Coronary artery (tissue), 2 donors: ENCODE results near the gene OCA2.

ENCODE experiments used
- DNase-seq: peaks from one replicate; pipeline ENCODE4 v3.0.0-alpha.2; 2017; ENCODE audit warnings: low spot score
- H3K27ac ChIP-seq, 2 donors: fragments of 200-600 bp; sonication (generic); one replicate each; pipeline ENCODE4 v1.5.1; 2016 to 2019
- H3K4me3 ChIP-seq: fragments of 200-600 bp; sonication (generic); 2 replicates; pipeline ENCODE4 v1.5.1; 2016; ENCODE audit warnings: mild to moderate bottlenecking, moderate library complexity
- CTCF ChIP-seq: fragments of 200-600 bp; sonication (generic); IDR thresholded peaks from one replicate; pipeline ENCODE4 v1.5.1; 2019; ENCODE audit warnings: antibody characterized with exemption

The OCA2 gene

GRCh38 chr15:28019594-28020309 lies 79.4 kb downstream of the OCA2 start:
- Histone ChIP-seq H3K4me3 (no peak overlapping the region), H3K27ac (no peak overlapping the region)
- TF ChIP-seq CTCF, result no peak
- peak; percentile 66 for DNase-seq

- no peak overlapping the region for H3K4me3 ChIP-seq
- no peak for TF ChIP-seq CTCF
- peak; percentile 60 for DNase-seq
- no peak overlapping the region for H3K27ac ChIP-seq
Measured at GRCh38 chr15:28018291-28019044, 80.6 kb downstream of the OCA2 start.

GRCh38 chr15:28017423-28017924 lies 81.6 kb downstream of the OCA2 start:
- peak; percentile 54 for DNase-seq
- TF ChIP-seq CTCF, result no peak

GRCh38 chr15:28015855-28016254 lies 83.3 kb downstream of the OCA2 start:
- H3K4me3 ChIP-seq, result no peak overlapping the region
- DNase-seq, result no peak
- TF ChIP-seq CTCF, result no peak
- H3K27ac ChIP-seq, result no peak overlapping the region

More at GRCh38 chr15:28017423-28017924, 81.6 kb downstream of the OCA2 start:
- no peak overlapping the region for H3K4me3 ChIP-seq
- no peak overlapping the region for H3K27ac ChIP-seq

GRCh38 chr15:28014623-28015200 lies 84.4 kb downstream of the OCA2 start:
- Histone ChIP-seq H3K4me3 (no peak overlapping the region), H3K27ac (no peak overlapping the region)
- TF ChIP-seq CTCF, result no peak
- no peak for DNase-seq

GRCh38 chr15:28013976-28014375 lies 85.1 kb downstream of the OCA2 start:
- Histone ChIP-seq H3K4me3 (no peak overlapping the region), H3K27ac (no peak overlapping the region)
- no peak for DNase-seq
- TF ChIP-seq CTCF, result no peak
